Measurements from ENCODE around the gene DIS3L. TPM values are rescaled to one million over a fixed set of nuclear protein-coding genes. Genes with fewer than 3 reads are reported as not detected.

DIS3L gene
- 29.8 to 37.4 TPM (median 30.3 TPM) in 5 replicates for total RNA-seq (2022; extraction: Qiagen RNA extraction)

GRCh38 chr15:66293419-66294156 lies at the start of gene DIS3L:
Gene DIS3L (plus strand): TSS chr15:66293568. CDS start chr15:66293597, 29 bp downstream.

GRCh38 chr15:66253418-66254088 lies 39.8 kb upstream of the DIS3L start, which contains the start of gene MEGF11:
Gene MEGF11 (minus strand): TSS chr15:66253750. CDS start chr15:66128403, 125,347 bp downstream.

GRCh38 chr15:66356359-66357236 lies 63.2 kb downstream of the DIS3L start, which contains the start of gene TIPIN:
Gene TIPIN (minus strand): TSS chr15:66356685. CDS start chr15:66352947, 3,738 bp downstream.

Other genes with a start within 250 kb of the DIS3L start
- 0.27 to 0.71 TPM (median 0.45 TPM) in 5 replicates for gene MEGF11, start 39.8 kb upstream of the DIS3L start, total RNA-seq (2022; extraction: Qiagen RNA extraction)
- gene TIPIN, start 63.1 kb downstream of the DIS3L start, total RNA-seq (2022; extraction: Qiagen RNA extraction) = 20.0 to 26.9 TPM (median 21.7 TPM) in 5 replicates
- 86.6 to 118 TPM (median 117 TPM) in 5 replicates for gene MAP2K1, start 93.3 kb downstream of the DIS3L start, total RNA-seq (2022; extraction: Qiagen RNA extraction)
- 44.0 to 63.9 TPM (median 46.0 TPM) in 5 replicates for gene SNAPC5, start 204.2 kb downstream of the DIS3L start, total RNA-seq (2022; extraction: Qiagen RNA extraction)
- 5,037 to 6,558 TPM (median 5,368 TPM) in 5 replicates for gene RPL4, start 211.3 kb downstream of the DIS3L start, total RNA-seq (2022; extraction: Qiagen RNA extraction)
- gene ZWILCH, start 211.8 kb downstream of the DIS3L start, total RNA-seq (2022; extraction: Qiagen RNA extraction) = 31.1 to 36.6 TPM (median 33.8 TPM) in 5 replicates